Left renal cortex interstitium (tissue), 4 donors: ENCODE measurements around the gene ZNF462. TPM values are rescaled to one million over a fixed set of nuclear protein-coding genes. Genes with fewer than 3 reads are reported as not detected.

ENCODE experiments used
- DNase-seq, 4 donors: peaks; one replicate each; pipeline ENCODE4 v3.0.0-alpha.2; 2013; ENCODE audit warnings: low read depth in 4 of 4, low spot score in 2 of 4, missing footprints in 1 of 4
- polyA plus RNA-seq, 4 donors: library from polyadenylated mRNA; unstranded; fragments of 120-200 nt; gene quantifications; one replicate each; pipeline ENCODE4 v1.2.1, GENCODE V29; 2013; ENCODE audit not compliant: insufficient read length in 4 of 4

Gene ZNF462
- polyA plus RNA-seq, 4 donors = 18.9 to 34.3 (median 25.3) TPM

- DNase-seq = no peak
These were observed 59.1 kb downstream of the ZNF462 start for GRCh38 chr9:106922026-106922425.

- no peak for DNase-seq
These were observed 62.4 kb downstream of the ZNF462 start for GRCh38 chr9:106925392-106925791.

- no peak for DNase-seq
These were observed 65.0 kb downstream of the ZNF462 start for GRCh38 chr9:106927916-106928315.

GRCh38 chr9:106928350-106928749 lies 65.4 kb downstream of the ZNF462 start:
- DNase-seq = no peak

- DNase-seq = no peak
These were observed 66.7 kb downstream of the ZNF462 start for GRCh38 chr9:106929471-106930177.

GRCh38 chr9:106930477-106930876 lies 67.5 kb downstream of the ZNF462 start:
- no peak for DNase-seq

- DNase-seq = no peak
These were observed 68.5 kb downstream of the ZNF462 start for GRCh38 chr9:106931466-106931865.

GRCh38 chr9:106932178-106932577 lies 69.2 kb downstream of the ZNF462 start:
- no peak for DNase-seq

- no peak for DNase-seq
These were observed 69.7 kb downstream of the ZNF462 start for GRCh38 chr9:106932675-106933074.

- DNase-seq = no peak
These were observed 70.5 kb downstream of the ZNF462 start for GRCh38 chr9:106933470-106933869.

- DNase-seq = no peak
These were observed 71.7 kb downstream of the ZNF462 start for GRCh38 chr9:106934442-106935238.

- DNase-seq = no peak
These were observed 73.7 kb downstream of the ZNF462 start for GRCh38 chr9:106936680-106937079.

GRCh38 chr9:106941916-106942315 lies 79.0 kb downstream of the ZNF462 start:
- DNase-seq = no peak

- no peak for DNase-seq
These were observed 83.0 kb downstream of the ZNF462 start for GRCh38 chr9:106945727-106946660.

GRCh38 chr9:106947106-106947900 lies 84.3 kb downstream of the ZNF462 start:
- DNase-seq = no peak

GRCh38 chr9:106953174-106953573 lies 90.2 kb downstream of the ZNF462 start:
- no peak for DNase-seq

- DNase-seq = no peak
These were observed 91.6 kb downstream of the ZNF462 start for GRCh38 chr9:106954558-106954957.

GRCh38 chr9:106954974-106955850 lies 92.2 kb downstream of the ZNF462 start:
- DNase-seq = no peak

GRCh38 chr9:106956971-106957370 lies 94.0 kb downstream of the ZNF462 start:
- no peak for DNase-seq
